Heart left ventricle (tissue), 16 donors: ENCODE measurements around the gene A3GALT2. TPM values are rescaled to one million over a fixed set of nuclear protein-coding genes. Genes with fewer than 3 reads are reported as not detected.

Experiments used
- ATAC-seq, 4 donors: fragments of 200-7000 bp; cut with Tn5 transposase; one replicate each; pipeline ENCODE4 v1.9.1; 2020 to 2022; ENCODE audit warnings: moderate library complexity in 4 of 4, mild to moderate bottlenecking in 3 of 4, moderate number of reproducible peaks in 1 of 4
- DNase-seq, 5 donors: peaks; one replicate each; pipeline ENCODE4 v3.0.0-alpha.2; 2020
- H3K27ac ChIP-seq, 12 donors: fragments of 200-600 bp; sonication (generic) in 4 of 12; one replicate each; pipeline versions ENCODE4 v1.5.0 to v1.8.0; 2016 to 2022; ENCODE audit warnings: mild to moderate bottlenecking in 2 of 12
- H3K27me3 ChIP-seq, 9 donors: fragments of 200-600 bp; sonication (generic) in 2 of 9; one replicate each; pipeline versions ENCODE4 v1.5.1 to v1.8.0; 2016 to 2022; ENCODE audit warnings: mild to moderate bottlenecking in 3 of 9
- H3K36me3 ChIP-seq, 9 donors: fragments of 200-600 bp; sonication (generic) in 2 of 9; one replicate each; pipeline versions ENCODE4 v1.5.0 to v1.8.0; 2018 to 2022; ENCODE audit warnings: mild to moderate bottlenecking in 2 of 9
- H3K4me1 ChIP-seq, 12 donors: fragments of 200-600 bp; sonication (generic) in 4 of 12; one replicate each; pipeline versions ENCODE4 v1.5.0 to v1.8.0; 2016 to 2022; ENCODE audit warnings: mild to moderate bottlenecking in 3 of 12
- H3K4me3 ChIP-seq, 12 donors: fragments of 200-600 bp; sonication (generic) in 4 of 12; one replicate each; pipeline versions ENCODE4 v1.5.0 to v1.8.0; 2017 to 2022; ENCODE audit warnings: mild to moderate bottlenecking in 9 of 12, moderate library complexity in 4 of 12
- H3K9me3 ChIP-seq, 12 donors: fragments of 200-600 bp; sonication (generic) in 4 of 12; one replicate each; pipeline versions ENCODE4 v1.5.0 to v1.8.0; 2016 to 2022; ENCODE audit warnings: mild to moderate bottlenecking in 1 of 12
- CTCF ChIP-seq, 12 donors: fragments of 200-600 bp; sonication (generic) in 4 of 12; IDR thresholded peaks; one replicate each; pipeline versions ENCODE4 v1.5.0 to v1.8.0; 2018 to 2022; ENCODE audit warnings: antibody characterized with exemption in 12 of 12, mild to moderate bottlenecking in 5 of 12
- POLR2A ChIP-seq, 2 donors: fragments of 450-650 bp; IDR thresholded peaks; one replicate each; pipeline ENCODE4 v1.6.1; 2017; ENCODE audit warnings: antibody characterized with exemption in 2 of 2, mild to moderate bottlenecking in 2 of 2, moderate library complexity in 2 of 2
- WGBS, 4 donors: extraction: QIAGEN DNeasy Blood & Tissue Kit in 2 of 4; methylation state at CpG; one replicate each; pipeline versions ENCODE4 v1.1.5 to v1.1.7; 2013 to 2018; 5-methylcytosine and 5-hydroxymethylcytosine counted together
- intact Hi-C, 10 donors: fragments of 100-400 bp; cut with DNase I; formaldehyde crosslinking; loops; one replicate each; pipeline versions ENCODE4 v1.11.1 to v1.14.2; 2022
- microRNA counts, 2 donors: library from miRNA; unstranded; fragments of <30 nt; microRNA quantifications; one replicate each; lab custom pipeline; 2016
- microRNA-seq, 4 donors: library from miRNA; unstranded; fragments of <30 nt; microRNA quantifications; one replicate each; pipeline versions ENCODE4 to v1.2.0, GENCODE V29; 2017 to 2020
- polyA plus RNA-seq, 2 donors: library from polyadenylated mRNA; stranded (reverse); fragments of 200-250 nt; gene quantifications; one replicate each; pipeline ENCODE4 v1.2.3, GENCODE V29; 2013
- total RNA-seq, 9 donors: library from RNA; depleted of rRNA in 2 of 9; stranded (reverse); fragments of >200 nt in 2 of 9; fragmentation: NEBNext Ultra II Directional in 3 of 9; extraction: Animal tissue kit (Norgen Biotek cat#: 25700) in 3 of 9; gene quantifications; one replicate each; pipeline versions ENCODE4 v1.1.0 to v1.2.4, GENCODE V29; 2016 to 2023
- donor health status: ischemic (EF 13 %, LVEDD 7.1; RV severe dilation, severe dysfunction).
- donor health status: healthy with polysubstance abuse.
- donor health status: DM: no; HTN: yes; CAD: no.
- donor health status: DM: no; HTN: no; CAD: no.
- donor health status: ischemic (EF 25% LVEDD 6.9; RV normal size, moderate dysfunction).
- donor health status: ischemic (EF 25% LVEDD 5.7; RV mildly dilated, moderate dysfunction).
- donor health status: healthy.
- donor health status: DM: yes; HTN: yes; CAD: no.
- donor health status: ischemic (EF 35%, LVEDD 5.7; RV mildly dilated, moderate dysfunction).
- donor health status: nonischemic (EF 11% LVEDD 7.7; RV severe dilation, severe dysfunction).
- donor health status: DM: yes; HTN: yes; CAD: no.
- donor health status: PGD.
- donor health status: ischemic (EF 29% LVEDD 5.4; RV normal size, mild dysfunction).
- donor health status: nonischemic (EF 23%, LVEDD 6.1; RV moderate dilation, normal function).

The A3GALT2 gene
- total and polyA plus RNA-seq, 11 donors = 0.40 TPM; not detected in 10

GRCh38 chr1:33257207-33257771, 63.6 kb downstream of the A3GALT2 start:
- Histone ChIP-seq H3K27me3 (no peaks in the 10 kb centered on the region), H3K36me3 (no peaks in the 10 kb centered on the region), H3K9me3 (no peaks in the 10 kb centered on the region), H3K4me1 (peaks cover 18 to 58% (median 46%) of the 10 kb centered on the region in 12 donors), H3K4me3 (peak overlapping the region; percentile 35 to 99 (median 80)), H3K27ac (peak overlapping the region; percentile 51 to 94 (median 88))
- intact Hi-C loops = loop anchor here in 4 of 10 donors (1.0 to 10.0 kb wide), 6 partner anchors 35 to 122 kb away; partner anchors contain the start of gene TRIM62 (in 2 of the 4)
- DNase-seq (no peak), ATAC-seq (no peak)
- 0 to 1% (median 1%) methylated on average over 18 of the region's 18 CpGs for WGBS, 4 donors
- TF ChIP-seq CTCF (IDR thresholded peaks at IDR 0.05) (no peak), POLR2A (IDR thresholded peaks at IDR 0.05) (no peak)

MicroRNAs within 50 kb of the gene (microRNA counts, 767-probe panel; counts per million panel counts)
- microRNA hsa-miR-3605-5p (lab: Ali Mortazavi, UCI) = 1,924 to 2,099 counts per million in 2 donors

Small RNA genes within 50 kb of the gene (microRNA-seq; reads per million reads assigned to microRNA genes)
- 34.2 to 413 (median 84.1) reads per million in 4 donors for gene MIR3605

Other genes with a start within 250 kb of the A3GALT2 start
- 1 to 10 TPM; 1.4 to 5.4 (median 3.1) TPM for gene AZIN2, start 239.9 kb downstream of the A3GALT2 start, total RNA-seq
- gene AZIN2, start 239.9 kb downstream of the A3GALT2 start, polyA plus RNA-seq = 1 to 10 TPM; 1.3 to 1.4 TPM
- gene TRIM62, start 139.1 kb downstream of the A3GALT2 start, total RNA-seq = 1 to 10 TPM; 1.9 to 6.1 (median 3.3) TPM
- 1 to 10 TPM; 1.8 to 3.8 TPM for gene TRIM62, start 139.1 kb downstream of the A3GALT2 start, polyA plus RNA-seq
- 10 to 100 TPM; 24.9 to 39.7 (median 33.3) TPM for gene ZNF362, start 64.6 kb downstream of the A3GALT2 start, total RNA-seq
- gene ZNF362, start 64.6 kb downstream of the A3GALT2 start, polyA plus RNA-seq = 10 to 100 TPM; 11.1 to 18.8 TPM
- gene PHC2, start 110.0 kb upstream of the A3GALT2 start, total RNA-seq = 100 to 1,000 TPM in 4 of 9 donors, 10 to 100 TPM in 5; 86.5 to 194 (median 99.4) TPM
- 100 to 1,000 TPM in 1 of 2 donors, 10 to 100 TPM in 1; 79.7 to 118 TPM for gene PHC2, start 110.0 kb upstream of the A3GALT2 start, polyA plus RNA-seq
- 1 to 10 TPM; 3.3 to 8.8 (median 6.4) TPM for gene ZSCAN20, start 151.5 kb upstream of the A3GALT2 start, total RNA-seq
- 1 to 10 TPM; 1.4 to 2.8 TPM for gene ZSCAN20, start 151.5 kb upstream of the A3GALT2 start, polyA plus RNA-seq